Measurements from ENCODE around the gene MTCL1. TPM values are rescaled to one million over a fixed set of nuclear protein-coding genes. Genes with fewer than 3 reads are reported as not detected.

Gene MTCL1
- total RNA-seq, 1 experiment from 2014 or later, result 28.3 TPM

- no peaks in the 10 kb centered on the region for H3K9me3 Mint-ChIP-seq (ENCODE audit: unreplicated experiment)
- no peak for DNase-seq
- peak overlapping the region; percentile 11 for H3K27ac Mint-ChIP-seq (ENCODE audit: unreplicated experiment)
- no peak overlapping the region for H3K4me3 Mint-ChIP-seq (ENCODE audit: unreplicated experiment)
- CTCF ChIA-PET, result interaction anchor here (0.5 to 0.8 kb wide), 2 partner anchors 36 to 57 kb away, joined by 3 read pairs; no protein-coding TSS in a partner anchor
- POLR2A ChIA-PET, result no interaction called here
- Histone ChIP-seq H3K4me1 (no peaks in the 10 kb centered on the region), H3K36me3 (ENCODE audit: control insufficient read depth, insufficient read depth, low read length) (no peaks in the 10 kb centered on the region), H3K4me3 (ENCODE audit: low read depth, low read length) (no peak overlapping the region), H3K9me3 (no peaks in the 10 kb centered on the region), H3K27me3 (replicated peaks; ENCODE audit: control insufficient read depth, insufficient read depth, low read length) (no peaks in the 10 kb centered on the region)
- no peaks in the 10 kb centered on the region for H3K27me3 Mint-ChIP-seq (ENCODE audit: insufficient read depth, unreplicated experiment)
- TF ChIP-seq CTCF (IDR thresholded peaks at IDR 0.05; ENCODE audit: insufficient read depth in 1 of 2, low read depth in 1 of 2, low read length in 1 of 2, severe bottlenecking in 1 of 2, unreplicated experiment in 1 of 2), result no peak
- H3K36me3 Mint-ChIP-seq (ENCODE audit: insufficient read depth, unreplicated experiment), result no peaks in the 10 kb centered on the region
- BruUV-seq (replicated peaks), result no TSS peak
- peaks cover 9% of the 10 kb centered on the region for H3K4me1 Mint-ChIP-seq (ENCODE audit: low read depth, unreplicated experiment)
- intact Hi-C loops (cut with micrococcal nuclease; ENCODE audit: unreplicated experiment), result no loop called here
Measured at GRCh38 chr18:8657873-8658470, 47.4 kb upstream of the MTCL1 start.

DNA sequence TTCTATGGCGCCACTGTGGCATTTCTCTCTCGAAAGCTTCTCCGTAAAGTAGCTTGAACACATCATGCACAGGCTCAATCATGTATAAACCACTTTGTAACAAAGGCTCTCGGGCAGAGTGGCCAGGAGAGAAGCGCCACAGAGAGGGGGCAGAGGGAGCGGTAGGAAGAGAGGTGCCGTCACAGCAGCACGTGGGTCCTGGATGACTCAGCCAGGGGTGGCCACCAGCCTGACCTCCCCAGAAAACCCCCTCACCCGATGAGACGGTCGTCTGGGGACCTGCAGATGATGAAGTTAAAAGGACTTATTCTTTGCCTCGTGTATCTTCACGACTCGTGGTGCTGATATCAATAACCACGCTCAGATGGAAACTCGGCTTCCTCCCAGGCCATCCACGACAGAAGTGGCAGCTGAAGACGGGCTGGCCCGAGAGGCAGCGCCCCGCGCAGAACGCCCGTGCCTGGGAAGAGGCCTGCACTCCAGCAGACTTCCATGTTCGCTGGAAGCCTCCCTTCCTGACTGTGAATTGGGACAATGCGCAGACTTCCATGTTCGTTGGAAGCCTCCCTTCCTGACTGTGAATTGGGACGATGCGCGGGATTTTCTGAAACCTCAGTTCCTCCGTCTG, 46.4 kb upstream of the MTCL1 start:
- no peak overlapping the region for H3K4me3 ChIP-seq (ENCODE audit: low read depth, low read length)
- no peaks in the 10 kb centered on the region for H3K27me3 ChIP-seq (replicated peaks; ENCODE audit: control insufficient read depth, insufficient read depth, low read length)
- intact Hi-C loops (cut with micrococcal nuclease; ENCODE audit: unreplicated experiment), result no loop called here
- no peaks in the 10 kb centered on the region for H3K36me3 ChIP-seq (ENCODE audit: control insufficient read depth, insufficient read depth, low read length)
- Mint-ChIP-seq H3K4me3 (ENCODE audit: unreplicated experiment) (no peak overlapping the region), H3K4me1 (ENCODE audit: low read depth, unreplicated experiment) (peaks cover 12% of the 10 kb centered on the region), H3K27me3 (ENCODE audit: insufficient read depth, unreplicated experiment) (no peaks in the 10 kb centered on the region), H3K9me3 (ENCODE audit: unreplicated experiment) (no peaks in the 10 kb centered on the region), H3K27ac (ENCODE audit: unreplicated experiment) (peak overlapping the region; percentile 11), H3K36me3 (ENCODE audit: insufficient read depth, unreplicated experiment) (no peaks in the 10 kb centered on the region)
- no peak for DNase-seq
- H3K9me3 ChIP-seq, result no peaks in the 10 kb centered on the region
- no peaks in the 10 kb centered on the region for H3K4me1 ChIP-seq
- CTCF ChIA-PET, result no interaction called here
- TF ChIP-seq CTCF (IDR thresholded peaks at IDR 0.05; ENCODE audit: insufficient read depth in 1 of 2, low read depth in 1 of 2, low read length in 1 of 2, severe bottlenecking in 1 of 2, unreplicated experiment in 1 of 2), result no peak
- BruUV-seq (replicated peaks), result no TSS peak
- POLR2A ChIA-PET, result no interaction called here

GRCh38 chr18:8659609-8660242, 45.6 kb upstream of the MTCL1 start:
- intact Hi-C loops (cut with micrococcal nuclease; ENCODE audit: unreplicated experiment), result no loop called here
- Mint-ChIP-seq H3K27me3 (ENCODE audit: insufficient read depth, unreplicated experiment) (no peaks in the 10 kb centered on the region), H3K9me3 (ENCODE audit: unreplicated experiment) (no peaks in the 10 kb centered on the region), H3K4me3 (ENCODE audit: unreplicated experiment) (no peak overlapping the region), H3K36me3 (ENCODE audit: insufficient read depth, unreplicated experiment) (no peaks in the 10 kb centered on the region), H3K27ac (ENCODE audit: unreplicated experiment) (no peak overlapping the region), H3K4me1 (ENCODE audit: low read depth, unreplicated experiment) (peaks cover 12% of the 10 kb centered on the region)
- BruUV-seq (replicated peaks), result no TSS peak
- Histone ChIP-seq H3K36me3 (ENCODE audit: control insufficient read depth, insufficient read depth, low read length) (no peaks in the 10 kb centered on the region), H3K4me3 (ENCODE audit: low read depth, low read length) (no peak overlapping the region), H3K4me1 (no peaks in the 10 kb centered on the region), H3K9me3 (no peaks in the 10 kb centered on the region), H3K27me3 (replicated peaks; ENCODE audit: control insufficient read depth, insufficient read depth, low read length) (no peaks in the 10 kb centered on the region)
- ChIA-PET CTCF (interaction anchor here (0.7 kb wide), 1 partner anchor 319 kb away, joined by 3 read pairs; no protein-coding TSS in a partner anchor), POLR2A (no interaction called here)
- DNase-seq, result no peak
- no peak for TF ChIP-seq CTCF (IDR thresholded peaks at IDR 0.05; ENCODE audit: insufficient read depth in 1 of 2, low read depth in 1 of 2, low read length in 1 of 2, severe bottlenecking in 1 of 2, unreplicated experiment in 1 of 2)
